Measurements from ENCODE around the gene ABI1. TPM values are rescaled to one million over a fixed set of nuclear protein-coding genes. Genes with fewer than 3 reads are reported as not detected.
"Not testable (repeated sequence)": the region's sequence is repeated elsewhere in the genome, so short reads cannot be mapped to it uniquely, and the experiment has no call there.

ABI1 gene
- 23.3 and 27.8 TPM in 2 replicates for total RNA-seq

DNA sequence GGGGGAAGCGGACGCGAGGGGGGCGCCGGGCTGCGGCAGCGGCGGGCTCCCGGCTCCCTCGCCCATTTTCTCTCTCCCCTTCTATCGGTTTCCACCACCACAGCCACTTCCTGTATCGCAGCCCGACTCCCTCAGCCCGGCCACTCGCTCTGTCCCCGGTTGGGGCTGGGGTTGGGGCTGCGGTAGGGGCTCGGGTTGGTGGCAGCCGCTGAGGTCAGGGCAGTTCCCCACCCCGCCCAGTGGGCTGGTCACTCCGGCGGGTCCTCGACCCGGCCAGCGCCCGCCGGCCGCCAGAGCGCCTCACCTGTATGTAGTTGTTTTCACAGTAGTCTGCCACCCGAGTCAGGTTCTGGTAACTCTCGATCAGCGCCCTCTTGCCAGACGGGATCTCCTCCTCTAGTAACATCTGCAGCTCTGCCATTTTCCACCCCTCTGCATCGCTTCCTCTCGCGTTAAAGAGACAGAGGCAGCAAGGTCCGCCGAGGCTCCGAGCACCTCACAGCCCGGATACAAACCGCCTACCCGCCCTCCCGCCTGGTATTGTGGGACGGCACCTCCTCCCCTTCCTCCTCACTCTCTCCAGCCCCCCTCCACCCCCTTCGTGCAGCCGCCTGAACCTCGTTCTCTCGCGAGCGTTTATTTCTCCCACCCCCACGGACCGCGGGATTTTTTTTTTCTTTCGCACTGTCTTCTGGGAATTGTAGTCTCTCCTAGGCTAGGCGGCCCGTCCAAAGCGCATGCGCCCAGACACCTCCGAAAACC is at the start of gene ABI1:
Gene ABI1, minus strand, starts transcription at position 516 of the 762 bp plus-strand sequence. Its CDS starts 95 bp downstream, at position 421.
- peak; percentile 99 for DNase-seq (ENCODE audit: low read depth in 2 of 2)

DNA sequence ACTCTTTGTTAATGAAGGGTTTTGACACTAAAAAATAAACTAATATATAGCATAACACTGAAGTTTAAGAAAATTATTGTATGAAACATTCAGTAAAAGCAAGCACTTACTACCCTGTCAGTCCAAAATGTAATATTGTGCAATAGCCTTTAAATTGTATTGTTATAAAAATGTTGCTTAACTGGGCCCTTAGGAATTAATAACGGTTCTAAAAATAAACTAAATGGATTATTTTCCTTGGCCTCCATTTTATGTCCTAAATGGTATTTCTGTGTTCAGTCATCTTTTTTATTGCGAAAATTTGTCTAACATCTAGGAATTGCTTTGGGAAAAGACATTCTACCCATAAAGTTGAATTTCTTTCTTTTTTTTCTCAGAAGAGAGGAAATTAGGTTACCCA is 49.0 kb upstream of the ABI1 start:
- DNase-seq (ENCODE audit: low read depth in 2 of 2) = no peak

DNA sequence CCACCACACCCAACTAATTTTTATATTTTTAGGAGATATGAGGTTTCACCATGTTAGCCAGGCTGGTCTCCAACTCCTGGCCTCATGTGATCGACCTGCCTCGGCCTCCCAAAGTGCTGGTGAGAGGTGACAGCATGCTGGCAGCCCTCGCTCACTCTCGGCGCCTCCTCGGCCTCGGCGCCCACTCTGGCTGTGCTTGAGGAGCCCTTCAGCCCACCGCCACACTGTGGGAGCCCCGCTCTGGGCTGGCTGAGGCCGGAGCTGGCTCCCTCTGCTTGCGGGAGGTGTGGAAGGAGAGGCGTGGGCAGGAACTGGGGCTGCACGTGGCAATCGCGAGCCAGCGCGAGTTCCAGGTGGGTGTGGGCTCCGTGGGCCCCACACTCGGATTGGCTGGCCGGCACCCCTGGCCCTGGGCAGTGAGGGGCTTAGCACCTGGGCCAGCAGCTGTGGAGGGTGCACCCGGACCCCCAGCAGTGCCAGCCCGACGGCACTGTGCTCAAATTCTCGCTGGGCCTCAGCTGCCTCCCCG is 44.6 kb upstream of the ABI1 start:
- not testable (repeated sequence) for DNase-seq (ENCODE audit: low read depth in 2 of 2)

DNA sequence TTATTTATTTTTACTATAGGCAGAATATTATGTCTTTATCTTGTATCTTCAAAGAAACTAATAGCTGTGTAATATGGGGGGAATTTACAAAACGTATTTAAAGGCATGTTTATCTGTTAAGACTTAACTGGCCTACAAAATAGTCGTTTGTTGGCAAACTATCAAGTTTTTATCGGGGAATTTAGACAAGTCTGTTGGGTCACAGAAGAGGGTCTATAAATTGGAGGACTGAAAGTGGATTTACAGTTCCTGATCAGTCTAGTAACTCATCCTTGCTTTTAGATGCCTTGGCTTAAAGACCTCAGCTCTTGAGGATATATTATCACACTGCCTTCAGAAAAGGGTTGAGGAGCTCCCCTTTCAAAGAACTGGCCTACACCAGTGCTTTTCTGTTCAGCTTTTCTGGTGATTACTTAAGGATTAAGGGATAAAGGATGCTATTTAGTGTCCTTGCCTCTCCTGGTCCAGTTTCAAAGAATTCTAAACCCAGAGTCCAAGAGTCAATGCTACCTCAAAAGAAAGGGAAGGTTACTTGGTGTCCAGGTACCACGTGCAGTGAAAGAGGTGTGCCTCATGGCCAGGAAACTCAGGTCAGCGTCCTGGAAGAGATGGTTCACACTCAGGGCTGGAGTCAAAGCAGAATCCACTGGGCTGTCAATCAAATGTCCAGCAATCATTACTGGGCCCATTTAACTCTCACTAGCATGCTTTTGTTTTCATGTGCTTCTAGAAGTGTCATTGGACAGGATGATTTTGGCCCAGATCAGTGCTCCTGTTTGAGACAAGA is 42.9 kb upstream of the ABI1 start:
- no peak for DNase-seq (ENCODE audit: low read depth in 2 of 2)

DNA sequence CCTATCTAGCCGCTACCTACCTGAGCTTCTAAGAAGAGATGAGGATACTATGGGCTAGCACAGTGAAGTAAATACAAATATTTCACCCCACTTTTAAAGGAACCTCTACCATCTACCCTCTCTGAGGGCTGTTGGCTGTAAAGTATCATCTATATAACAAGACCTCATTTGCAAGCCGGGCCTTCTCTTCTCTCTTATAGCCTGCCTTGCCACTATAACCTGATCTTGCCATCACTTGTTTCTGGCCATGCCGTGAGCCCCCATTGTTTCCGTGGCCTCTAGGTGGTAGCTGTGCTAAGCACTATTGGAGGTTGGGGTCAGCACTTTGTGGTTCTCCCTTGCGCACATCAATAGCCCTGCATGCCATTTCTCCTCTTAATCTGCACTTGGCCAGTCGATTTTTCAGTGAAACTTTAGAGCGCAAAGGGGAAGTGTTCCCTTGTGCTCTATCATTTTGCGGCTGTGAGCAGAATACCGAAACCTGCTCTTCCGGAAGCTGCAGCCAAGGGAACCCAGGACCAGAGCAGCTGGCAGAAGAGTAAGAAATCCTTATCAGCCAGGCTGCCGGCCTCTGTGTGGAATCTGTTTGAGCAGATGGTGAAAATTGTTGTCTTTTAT is 31.7 kb upstream of the ABI1 start:
- DNase-seq (ENCODE audit: low read depth in 2 of 2) = not testable (repeated sequence)

DNA sequence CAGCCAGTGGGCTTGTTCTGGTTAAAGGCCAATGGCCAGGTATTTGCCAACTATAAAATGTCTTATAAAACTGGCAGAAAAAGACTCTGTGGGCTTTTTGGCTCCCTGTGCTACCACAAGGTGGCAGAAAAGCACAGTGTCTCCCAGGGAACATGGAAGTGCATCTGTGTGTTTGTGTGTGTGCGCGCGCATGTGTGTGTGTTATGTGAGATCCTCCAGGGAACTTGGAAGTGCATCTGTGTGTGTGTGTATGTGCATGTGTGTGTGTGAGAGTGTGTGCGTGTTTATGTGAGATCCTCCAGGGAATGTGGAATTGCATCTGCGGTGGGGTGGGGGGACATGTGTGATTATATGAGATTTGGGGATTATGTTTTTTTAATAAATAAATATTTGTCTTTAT is 30.2 kb upstream of the ABI1 start:
- DNase-seq (ENCODE audit: low read depth in 2 of 2) = peak; percentile 74 to 83

DNA sequence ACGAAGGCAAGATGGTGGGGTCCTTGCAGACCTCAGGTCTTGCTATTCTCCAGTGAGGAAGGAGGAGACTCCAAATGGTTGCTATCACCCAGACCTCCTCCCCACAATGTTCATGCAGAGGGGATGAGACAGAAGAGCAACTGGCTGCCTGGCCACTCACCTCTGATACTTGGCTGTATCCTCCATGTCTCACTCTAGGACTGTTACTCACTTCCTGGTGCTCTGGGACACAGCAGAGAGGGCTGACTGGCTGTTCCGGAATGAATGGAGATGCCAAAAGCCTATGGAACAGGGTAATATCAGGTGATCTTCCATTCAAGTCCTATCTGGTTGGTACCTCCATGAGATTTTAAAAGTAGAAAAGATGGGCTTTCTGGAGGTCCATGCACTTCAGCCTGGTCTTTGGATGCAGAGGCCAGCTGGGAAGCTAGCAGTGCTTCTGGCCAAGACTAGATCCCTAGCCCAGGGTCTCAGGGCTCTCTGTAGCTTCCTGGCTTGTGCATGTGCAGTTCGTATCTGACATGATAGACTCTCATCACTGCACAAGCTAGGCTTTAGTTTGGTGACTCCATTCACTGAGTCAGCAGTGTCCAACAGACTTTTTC is 27.0 kb upstream of the ABI1 start:
- peak; percentile 37 to 63 for DNase-seq (ENCODE audit: low read depth in 2 of 2)

DNA sequence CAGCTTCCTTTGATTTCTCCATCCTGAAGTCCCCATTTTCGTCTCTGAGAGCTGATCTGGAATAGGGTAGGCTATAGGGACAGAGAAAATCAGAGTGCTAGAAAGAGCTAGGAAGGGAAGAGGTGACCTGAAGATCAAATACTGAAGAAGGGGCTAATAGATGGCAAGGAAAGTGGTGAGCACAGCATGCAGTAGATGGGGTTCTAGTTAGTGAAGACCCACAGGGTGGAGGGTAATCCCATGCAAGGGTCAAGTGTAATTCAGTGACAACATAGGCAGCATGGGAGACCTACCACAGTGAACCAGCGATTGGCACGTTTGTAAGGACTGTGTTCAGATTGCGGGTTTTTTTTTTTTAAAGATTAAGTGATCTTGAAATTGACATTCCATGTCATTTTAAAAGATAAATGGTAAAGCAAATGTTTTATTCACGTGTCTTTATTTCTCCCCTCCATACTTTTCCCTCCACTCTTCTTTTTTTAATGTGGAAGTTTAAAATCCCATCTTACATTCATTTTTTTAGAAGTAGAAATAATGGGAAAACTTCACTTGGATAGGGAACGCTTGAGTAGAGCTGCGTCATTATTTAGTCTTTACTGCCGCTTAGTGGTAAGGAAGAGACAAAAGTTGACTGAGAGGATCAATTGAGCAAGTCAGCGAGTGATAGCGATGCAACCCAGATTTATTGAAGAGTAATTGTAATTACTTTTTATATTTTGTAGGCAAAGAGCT is 21.0 kb upstream of the ABI1 start:
- DNase-seq (ENCODE audit: low read depth in 2 of 2) = peak; percentile 75 to 84

DNA sequence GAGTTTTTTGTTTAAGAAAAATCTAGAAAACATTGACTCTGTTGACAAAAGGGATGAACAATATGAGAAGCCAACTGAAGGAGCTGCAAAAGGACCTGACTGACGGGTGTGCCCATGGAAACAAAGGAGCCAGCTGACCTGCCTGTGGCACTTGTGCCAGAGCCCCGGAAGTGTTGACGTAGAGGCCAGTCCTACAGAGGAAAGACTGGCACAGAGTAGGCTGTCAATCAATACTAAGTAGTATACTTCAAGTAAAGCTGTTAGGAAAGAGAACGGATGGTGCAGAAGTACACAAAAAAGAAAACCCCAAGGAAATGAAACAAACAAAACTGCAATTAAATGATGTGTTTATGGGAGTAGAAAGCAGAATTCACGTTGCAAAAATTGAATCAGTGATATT is 19.0 kb upstream of the ABI1 start:
- no peak for DNase-seq (ENCODE audit: low read depth in 2 of 2)

DNA sequence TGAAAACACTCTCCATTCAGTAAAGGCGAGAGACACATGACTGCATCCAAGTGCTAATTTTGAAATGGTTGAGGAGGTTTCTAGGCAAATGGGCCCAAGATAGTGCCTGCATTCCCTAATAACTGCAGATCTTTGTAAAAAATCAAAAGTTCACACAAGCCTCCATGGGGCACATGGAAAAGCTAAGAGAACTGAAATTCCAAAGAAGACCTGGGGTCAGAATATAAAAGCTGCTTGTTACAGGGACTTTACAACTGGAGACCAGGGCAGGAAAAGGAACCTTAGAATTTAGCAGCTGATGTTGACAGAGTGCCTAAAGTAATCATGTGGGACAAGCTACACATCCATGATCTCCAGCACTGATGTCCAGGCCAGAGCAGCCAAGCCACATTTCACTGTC is 10.0 kb upstream of the ABI1 start:
- DNase-seq (ENCODE audit: low read depth in 2 of 2) = no peak

DNA sequence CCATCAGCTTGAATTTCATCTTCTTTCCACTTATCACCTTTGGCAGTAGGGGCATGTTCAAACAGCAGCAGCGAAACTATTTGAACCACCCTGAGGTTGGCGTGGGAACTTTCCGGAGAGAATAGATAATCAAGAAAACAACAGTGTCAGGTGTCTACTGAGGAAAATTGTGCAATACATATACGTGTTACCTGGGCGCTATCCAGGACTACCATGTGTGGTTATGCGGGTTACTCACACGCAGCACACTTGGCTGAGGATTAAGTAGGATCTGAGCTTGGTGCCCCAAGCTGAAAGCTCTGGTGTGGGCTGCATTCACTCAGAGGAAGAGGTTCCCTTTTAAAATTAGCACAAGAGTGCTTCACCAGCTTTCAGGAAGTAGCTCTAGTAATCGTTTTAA is 8.8 kb upstream of the ABI1 start:
- DNase-seq (ENCODE audit: low read depth in 2 of 2) = peak in 1 of 2 donors; percentile 5

DNA sequence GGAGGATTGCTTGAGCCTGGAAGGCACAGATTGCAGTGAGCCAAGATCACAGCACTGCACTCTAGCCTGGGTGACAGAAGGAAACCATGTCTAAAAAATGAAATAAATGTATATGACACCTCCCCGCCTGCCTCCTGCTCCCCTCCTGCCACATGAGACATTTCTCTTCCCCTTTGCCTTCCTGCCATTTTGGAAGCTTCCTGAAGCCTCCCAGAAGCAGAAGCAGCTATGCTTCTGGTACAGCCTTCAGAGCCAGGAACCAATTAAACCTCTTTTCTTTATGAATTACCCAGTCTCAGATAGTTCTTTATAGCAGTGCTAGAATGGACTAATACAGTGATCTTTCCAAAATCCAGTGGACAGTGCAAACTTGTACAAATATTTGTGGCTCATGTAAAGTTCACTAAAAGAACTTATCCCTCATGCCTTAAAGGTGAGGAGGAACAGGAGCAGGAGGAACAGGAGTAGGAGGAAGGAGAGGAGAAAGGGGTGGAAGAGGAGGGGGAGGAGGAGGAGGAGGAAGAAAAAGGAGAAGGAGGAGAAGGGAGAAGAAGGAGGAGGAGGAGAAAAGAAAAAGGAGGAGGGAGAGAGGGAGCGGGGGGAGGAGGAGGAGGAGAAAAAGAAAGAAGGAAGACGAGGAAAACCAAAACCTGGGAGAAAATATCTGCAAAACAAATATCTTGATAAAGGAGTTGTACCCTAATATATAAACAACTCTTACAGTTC is 2.8 kb upstream of the ABI1 start:
- no peak for DNase-seq (ENCODE audit: low read depth in 2 of 2)

DNA sequence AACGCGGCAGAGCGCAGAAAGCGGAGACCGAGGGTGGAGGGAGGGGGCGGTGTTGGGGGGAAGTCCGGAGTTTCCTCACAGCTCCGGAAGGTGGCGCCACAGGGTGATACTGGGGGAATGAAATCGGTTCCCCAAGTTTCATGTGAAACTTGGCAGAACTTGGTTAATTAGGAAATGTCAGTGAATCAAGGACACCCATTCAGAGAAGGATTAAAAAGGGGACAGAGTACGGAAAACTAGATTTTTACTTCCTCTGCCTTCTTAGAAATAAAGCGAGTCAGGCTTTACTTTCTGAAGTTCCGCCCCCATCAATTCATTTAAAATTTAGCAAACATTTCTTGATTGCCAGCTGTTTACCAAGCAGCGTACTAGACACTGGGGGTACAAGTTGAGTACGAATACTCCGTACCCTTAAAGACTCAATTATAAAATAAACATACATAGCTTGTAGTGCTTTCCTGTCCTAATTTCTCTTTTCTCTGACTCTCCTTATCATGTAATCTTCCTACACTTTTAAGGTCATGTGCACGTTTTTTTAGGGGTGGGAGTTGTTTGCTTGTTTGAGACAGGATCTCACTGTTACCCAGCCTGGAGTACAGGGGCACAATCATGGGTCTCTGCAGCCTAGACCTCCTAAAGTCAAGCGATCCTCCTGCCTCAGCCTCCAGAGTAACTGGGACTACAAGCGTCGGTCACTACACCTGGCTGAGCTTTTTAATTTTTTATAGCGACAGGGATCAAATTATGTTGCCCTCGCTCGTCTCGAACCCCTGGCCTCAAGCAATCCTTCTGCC is 644 bp upstream of the ABI1 start:
- DNase-seq (ENCODE audit: low read depth in 2 of 2) = no peak

DNA sequence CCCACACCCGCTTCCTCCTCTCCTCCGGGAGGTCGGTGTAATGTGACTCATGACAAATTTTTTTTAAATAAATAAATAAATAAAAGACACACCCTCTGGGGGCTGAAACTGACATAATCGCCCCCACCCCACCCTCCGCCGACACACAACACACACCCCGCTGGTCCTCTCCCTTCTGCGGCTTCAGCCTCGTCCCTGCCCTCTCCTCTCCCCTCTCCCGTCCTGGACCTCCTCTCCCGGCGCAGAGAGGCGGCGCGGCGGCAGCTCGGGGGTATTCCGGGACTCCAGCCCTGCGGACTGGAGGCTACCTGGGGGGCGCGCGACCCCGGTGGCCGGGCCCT is 686 bp downstream of the ABI1 start:
- peak; percentile 73 to 79 for DNase-seq (ENCODE audit: low read depth in 2 of 2)

DNA sequence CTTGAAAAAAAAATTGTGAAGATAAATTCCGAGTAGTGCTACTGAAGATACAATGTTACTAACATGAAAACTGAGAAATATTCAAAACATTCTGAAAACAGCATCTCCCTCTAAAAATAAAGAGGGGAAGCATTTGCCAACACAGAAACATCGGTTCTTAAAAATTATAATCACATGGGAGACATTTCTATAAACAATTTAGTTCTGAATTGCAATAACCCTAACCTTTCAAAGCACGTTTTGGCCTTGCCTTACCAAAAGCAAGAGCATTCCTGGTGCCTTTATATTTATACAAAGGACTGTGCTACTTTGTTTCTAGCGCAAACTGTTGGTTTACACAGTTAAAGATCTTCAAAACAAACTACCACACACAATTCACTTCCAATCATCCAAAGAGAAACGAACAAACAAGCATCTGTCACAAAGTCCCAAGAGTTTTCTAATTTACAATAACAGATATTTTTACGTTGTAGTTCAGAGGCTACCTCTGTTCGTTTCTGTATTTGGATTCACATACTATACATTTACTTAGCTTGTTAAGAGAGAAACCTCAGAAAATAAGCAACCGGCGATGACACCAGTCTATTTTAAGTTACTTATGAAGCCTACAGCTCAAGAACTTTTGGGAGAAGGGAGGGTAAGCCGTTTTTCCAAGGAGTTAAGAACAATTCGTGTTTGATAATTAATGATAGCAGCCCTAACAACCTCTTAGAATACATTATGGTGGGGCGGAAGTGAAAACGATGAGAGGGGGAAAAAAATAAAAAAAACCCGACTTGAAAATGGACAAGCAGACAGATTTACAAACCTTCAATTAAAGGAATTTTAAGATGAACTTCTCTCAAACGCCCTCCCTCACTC is 1.3 kb downstream of the ABI1 start:
- DNase-seq (ENCODE audit: low read depth in 2 of 2) = peak in 1 of 2 donors; percentile 7

DNA sequence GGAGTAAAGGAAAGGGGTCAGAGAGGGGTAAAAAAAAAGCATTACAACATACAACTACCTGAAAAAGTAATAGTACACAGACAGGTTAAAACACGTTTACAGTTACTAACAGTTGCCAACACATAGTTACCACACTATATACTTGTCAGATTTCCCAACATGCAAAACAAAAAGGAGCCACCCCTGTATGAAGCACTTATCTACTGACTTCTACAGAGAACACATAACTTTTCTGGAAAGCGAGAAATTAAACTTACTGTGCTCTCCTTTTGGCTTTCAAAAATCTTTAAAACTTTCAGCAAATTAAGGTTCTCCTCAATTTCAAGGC is 2.1 kb downstream of the ABI1 start:
- DNase-seq (ENCODE audit: low read depth in 2 of 2) = no peak

DNA sequence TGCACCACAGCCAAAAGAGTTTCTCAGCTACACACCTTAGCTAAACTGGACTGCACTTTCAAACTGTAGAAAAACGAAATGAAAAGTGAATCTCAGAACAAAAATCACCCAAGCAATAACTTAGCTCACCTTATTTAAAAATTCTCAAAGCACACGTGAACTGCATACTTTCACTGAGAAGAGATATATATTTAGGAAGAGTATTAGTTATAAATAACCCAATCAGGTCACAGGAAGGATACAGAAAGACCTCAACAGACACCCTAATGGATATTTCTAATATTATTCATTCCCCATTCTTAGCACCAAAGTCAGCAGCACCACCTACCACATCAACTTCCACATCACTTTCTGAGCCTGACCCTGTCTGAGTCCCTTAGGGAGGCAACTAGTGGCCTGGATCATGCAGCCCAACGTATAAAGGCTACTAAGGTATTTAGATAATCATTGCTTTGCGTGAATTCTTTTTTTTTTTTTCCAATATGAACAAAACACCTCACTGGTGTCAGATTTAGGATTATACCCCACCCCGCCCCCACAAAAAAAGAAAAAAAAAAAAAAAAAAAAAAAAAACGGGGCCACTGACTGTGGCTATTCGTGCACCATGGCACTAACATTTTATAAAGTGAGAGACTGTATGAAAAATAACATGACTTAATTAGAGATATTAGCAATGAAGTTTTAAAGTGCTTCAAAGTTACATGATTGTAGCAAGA is 2.6 kb downstream of the ABI1 start:
- peak; percentile 14 to 38 for DNase-seq (ENCODE audit: low read depth in 2 of 2)

DNA sequence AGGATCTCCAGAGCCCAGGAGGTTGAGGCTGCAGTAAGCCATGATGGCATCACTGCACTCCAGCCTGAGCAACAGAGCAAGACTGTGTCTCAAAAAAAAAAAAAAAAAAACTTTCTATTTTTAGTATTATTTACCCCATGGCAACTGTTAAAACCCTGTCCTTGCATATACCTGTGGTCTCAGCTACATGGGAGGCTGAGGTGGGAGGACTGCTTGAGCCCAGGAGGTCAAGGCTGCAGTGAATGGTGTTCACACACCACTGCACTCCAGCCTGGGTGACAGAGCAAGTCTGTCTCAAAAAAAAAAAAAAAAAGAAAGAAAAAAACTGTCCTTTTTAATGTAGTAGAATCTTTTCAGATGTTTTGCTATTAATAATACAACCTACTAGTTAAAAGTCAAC is 3.2 kb downstream of the ABI1 start:
- DNase-seq (ENCODE audit: low read depth in 2 of 2) = not testable (repeated sequence)
